Measurements from ENCODE around the gene SPSB1.
"Not testable (repeated sequence)": the region's sequence is repeated elsewhere in the genome, so short reads cannot be mapped to it uniquely, and the experiment has no call there.

Gene SPSB1

GRCh38 chr1:9369964-9370788 is 77.5 kb downstream of the SPSB1 start:
- DNase-seq: no peak

- DNase-seq: no peak
These were observed 78.8 kb downstream of the SPSB1 start for GRCh38 chr1:9371391-9371935.

GRCh38 chr1:9371951-9372350 is 79.3 kb downstream of the SPSB1 start:
- no peak for DNase-seq

- no peak for DNase-seq
These were observed 80.9 kb downstream of the SPSB1 start for GRCh38 chr1:9373619-9374018.

GRCh38 chr1:9374748-9375341 is 82.2 kb downstream of the SPSB1 start:
- DNase-seq: no peak

- no peak for DNase-seq
These were observed 83.2 kb downstream of the SPSB1 start for GRCh38 chr1:9375912-9376311.

GRCh38 chr1:9376430-9376829 is 83.7 kb downstream of the SPSB1 start:
- DNase-seq: no peak

GRCh38 chr1:9376886-9377333 is 84.2 kb downstream of the SPSB1 start:
- DNase-seq: no peak

GRCh38 chr1:9378801-9379200 is 86.1 kb downstream of the SPSB1 start:
- DNase-seq: no peak

GRCh38 chr1:9380711-9381110 is 88.0 kb downstream of the SPSB1 start:
- DNase-seq: no peak

GRCh38 chr1:9382643-9383491 is 90.2 kb downstream of the SPSB1 start:
- no peak for DNase-seq

GRCh38 chr1:9384128-9384527 is 91.4 kb downstream of the SPSB1 start:
- no peak for DNase-seq

GRCh38 chr1:9384751-9385245 is 92.1 kb downstream of the SPSB1 start:
- no peak for DNase-seq

GRCh38 chr1:9385392-9385791 is 92.7 kb downstream of the SPSB1 start:
- DNase-seq: not testable (repeated sequence)

GRCh38 chr1:9385801-9386573 is 93.3 kb downstream of the SPSB1 start:
- no peak for DNase-seq

GRCh38 chr1:9388335-9389180 is 95.9 kb downstream of the SPSB1 start:
- no peak for DNase-seq

GRCh38 chr1:9389968-9390367 is 97.3 kb downstream of the SPSB1 start:
- DNase-seq: no peak

- no peak for DNase-seq
These were observed 98.9 kb downstream of the SPSB1 start for GRCh38 chr1:9391620-9392019.

- DNase-seq: no peak
These were observed 101.3 kb downstream of the SPSB1 start for GRCh38 chr1:9394010-9394409.

GRCh38 chr1:9395018-9395417 is 102.3 kb downstream of the SPSB1 start:
- no peak for DNase-seq

- DNase-seq: no peak
These were observed 104.4 kb downstream of the SPSB1 start for GRCh38 chr1:9397047-9397446.

Data from stimulated activated CD8-positive, alpha-beta memory T cell treated with anti-CD3 and anti-CD28 coated beads, Interleukin-4, amount 100 ng/mL, for 48 hours (primary cell).